HG03045 (cell line): ENCODE results near the gene PRM2.

Experiments
- ATAC-seq: cut with Tn5 transposase; IDR thresholded peaks from one replicate; pipeline ENCODE4 v1.9.1; 2021; ENCODE audit warnings: mild to moderate bottlenecking, moderate library complexity; ENCODE audit not compliant: unreplicated experiment

Gene PRM2

GRCh38 chr16:11250786-11251524 lies 25.3 kb downstream of the PRM2 start:
- no peak for ATAC-seq

- ATAC-seq, result no peak
These were observed 26.0 kb downstream of the PRM2 start for GRCh38 chr16:11250091-11250785.

GRCh38 chr16:11249233-11250061 lies 26.8 kb downstream of the PRM2 start:
- ATAC-seq, result no peak

GRCh38 chr16:11248133-11248532 lies 28.1 kb downstream of the PRM2 start:
- no peak for ATAC-seq

- no peak for ATAC-seq
These were observed 30.3 kb downstream of the PRM2 start for GRCh38 chr16:11245988-11246387.

- ATAC-seq, result no peak
These were observed 31.0 kb downstream of the PRM2 start for GRCh38 chr16:11245222-11245737.

GRCh38 chr16:11242658-11243057 lies 33.6 kb downstream of the PRM2 start:
- no peak for ATAC-seq

- no peak for ATAC-seq
These were observed 34.6 kb downstream of the PRM2 start for GRCh38 chr16:11241480-11242204.

- no peak for ATAC-seq
These were observed 35.4 kb downstream of the PRM2 start for GRCh38 chr16:11240636-11241473.

- ATAC-seq, result no peak
These were observed 36.3 kb downstream of the PRM2 start for GRCh38 chr16:11239644-11240632.

GRCh38 chr16:11238272-11239202 lies 37.7 kb downstream of the PRM2 start:
- ATAC-seq, result no peak

GRCh38 chr16:11236461-11237254 lies 39.6 kb downstream of the PRM2 start:
- no peak for ATAC-seq

- no peak for ATAC-seq
These were observed 40.6 kb downstream of the PRM2 start for GRCh38 chr16:11235703-11235991.

GRCh38 chr16:11234884-11235702 lies 41.2 kb downstream of the PRM2 start:
- no peak for ATAC-seq

GRCh38 chr16:11233727-11234376 lies 42.4 kb downstream of the PRM2 start:
- ATAC-seq, result no peak
